Measurements from ENCODE around the gene MYH15. TPM values are rescaled to one million over a fixed set of nuclear protein-coding genes. Genes with fewer than 3 reads are reported as not detected.

MYH15 gene
- total RNA-seq, 1 experiment from 2014 or later: 1.2 TPM

DNA sequence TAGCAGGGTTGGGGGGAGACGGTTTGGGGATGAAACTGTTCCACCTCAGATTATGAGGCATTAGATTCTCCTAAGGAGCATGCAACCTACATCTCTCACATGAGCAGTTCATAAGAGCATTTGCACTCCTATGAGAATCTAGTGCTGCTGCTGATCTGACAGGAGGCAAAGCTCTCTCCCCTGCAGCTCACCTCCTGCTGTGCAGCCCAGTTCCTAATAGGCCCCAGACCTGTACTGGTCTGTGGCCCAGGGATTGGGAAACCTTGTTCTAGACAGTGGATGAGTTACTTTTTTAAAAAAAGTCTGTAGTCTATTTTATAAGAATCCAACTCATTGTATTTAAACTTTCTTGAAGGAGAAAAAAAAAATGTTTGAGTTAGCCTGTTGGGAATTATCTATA is 114.1 kb downstream of the MYH15 start:
- Histone ChIP-seq H3K4me1 (ENCODE audit: control insufficient read depth, insufficient read depth, low read length) (no peaks in the 10 kb centered on the region), H3K4me3 (ENCODE audit: low read depth in 2 of 2, low read length in 2 of 2) (no peak overlapping the region), H3K27ac (ENCODE audit: low read length) (no peak overlapping the region), H3K9me3 (ENCODE audit: control insufficient read depth, insufficient read depth, low read depth, low read length) (no peaks in the 10 kb centered on the region; the same call in 1 of the 2 replicates), H3K36me3 (ENCODE audit: control insufficient read depth, insufficient read depth, low read length) (no peaks in the 10 kb centered on the region), H3K27me3 (ENCODE audit: control insufficient read depth, insufficient read depth, low read length) (no peaks in the 10 kb centered on the region)
- no TSS peak for BruUV-seq (replicated peaks)
- in situ Hi-C loops (cut with HindIII; ENCODE audit: low pct_unique_long_range_greater_than_20kb, low sequenced_read_pairs) (no loop called here), intact Hi-C loops (cut with micrococcal nuclease; ENCODE audit: unreplicated experiment) (no loop called here)
- DNase-seq (ENCODE audit: low read depth, low spot score) (no peak), ATAC-seq (no peak)
- ChIA-PET CTCF (no interaction called here), POLR2A (no interaction called here)
- TF ChIP-seq, protein P1, sequence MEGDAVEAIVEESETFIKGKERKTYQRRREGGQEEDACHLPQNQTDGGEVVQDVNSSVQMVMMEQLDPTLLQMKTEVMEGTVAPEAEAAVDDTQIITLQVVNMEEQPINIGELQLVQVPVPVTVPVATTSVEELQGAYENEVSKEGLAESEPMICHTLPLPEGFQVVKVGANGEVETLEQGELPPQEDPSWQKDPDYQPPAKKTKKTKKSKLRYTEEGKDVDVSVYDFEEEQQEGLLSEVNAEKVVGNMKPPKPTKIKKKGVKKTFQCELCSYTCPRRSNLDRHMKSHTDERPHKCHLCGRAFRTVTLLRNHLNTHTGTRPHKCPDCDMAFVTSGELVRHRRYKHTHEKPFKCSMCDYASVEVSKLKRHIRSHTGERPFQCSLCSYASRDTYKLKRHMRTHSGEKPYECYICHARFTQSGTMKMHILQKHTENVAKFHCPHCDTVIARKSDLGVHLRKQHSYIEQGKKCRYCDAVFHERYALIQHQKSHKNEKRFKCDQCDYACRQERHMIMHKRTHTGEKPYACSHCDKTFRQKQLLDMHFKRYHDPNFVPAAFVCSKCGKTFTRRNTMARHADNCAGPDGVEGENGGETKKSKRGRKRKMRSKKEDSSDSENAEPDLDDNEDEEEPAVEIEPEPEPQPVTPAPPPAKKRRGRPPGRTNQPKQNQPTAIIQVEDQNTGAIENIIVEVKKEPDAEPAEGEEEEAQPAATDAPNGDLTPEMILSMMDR (IDR thresholded peaks at IDR 0.05): no peak
- TF ChIP-seq SIN3A (IDR thresholded peaks at IDR 0.05; ENCODE audit: borderline replicate concordance, insufficient read depth, low read depth, low read length): no peak
- no peak for TF ChIP-seq REST (IDR thresholded peaks at IDR 0.05; ENCODE audit: insufficient read depth in 1 of 2, low read depth in 2 of 2, low read length in 1 of 2)
- no peak for TF ChIP-seq POLR2AphosphoS5 (IDR thresholded peaks at IDR 0.05; ENCODE audit: low read depth, low read length)
- TF ChIP-seq TCF7L2 (IDR thresholded peaks at IDR 0.05; ENCODE audit: low read depth, low read length): no peak

- no peaks in the 10 kb centered on the region for H3K9me3 ChIP-seq (ENCODE audit: control insufficient read depth, insufficient read depth, low read depth, low read length)
- TF ChIP-seq TCF7L2 (IDR thresholded peaks at IDR 0.05; ENCODE audit: low read depth, low read length): no peak
- no peak overlapping the region for H3K4me3 ChIP-seq (ENCODE audit: low read depth in 2 of 2, low read length in 2 of 2)
- no TSS peak for BruUV-seq (replicated peaks)
- ATAC-seq: no peak
- no peaks in the 10 kb centered on the region for H3K27me3 ChIP-seq (ENCODE audit: control insufficient read depth, insufficient read depth, low read length)
- no peaks in the 10 kb centered on the region for H3K4me1 ChIP-seq (ENCODE audit: control insufficient read depth, insufficient read depth, low read length)
- POLR2A ChIA-PET: no interaction called here
- CTCF ChIA-PET: interaction anchor here (1.0 kb wide), 1 partner anchor 11 kb away, joined by 3 read pairs; no protein-coding TSS in a partner anchor
- DNase-seq (ENCODE audit: low read depth, low spot score): no peak
- intact Hi-C loops (cut with micrococcal nuclease; ENCODE audit: unreplicated experiment) (no loop called here), in situ Hi-C loops (cut with HindIII; ENCODE audit: low pct_unique_long_range_greater_than_20kb, low sequenced_read_pairs) (no loop called here)
- no peak overlapping the region for H3K27ac ChIP-seq (ENCODE audit: low read length)
- no peaks in the 10 kb centered on the region for H3K36me3 ChIP-seq (ENCODE audit: control insufficient read depth, insufficient read depth, low read length)
Measured at GRCh38 chr3:108394563-108394962, 115.8 kb downstream of the MYH15 start.

- ChIA-PET CTCF (no interaction called here), POLR2A (no interaction called here)
- no peaks in the 10 kb centered on the region for H3K27me3 ChIP-seq (ENCODE audit: control insufficient read depth, insufficient read depth, low read length)
- H3K4me1 ChIP-seq (ENCODE audit: control insufficient read depth, insufficient read depth, low read length): no peaks in the 10 kb centered on the region
- ATAC-seq (no peak), DNase-seq (ENCODE audit: low read depth, low spot score) (no peak)
- H3K36me3 ChIP-seq (ENCODE audit: control insufficient read depth, insufficient read depth, low read length): no peaks in the 10 kb centered on the region
- BruUV-seq (replicated peaks): no TSS peak
- intact Hi-C loops (cut with micrococcal nuclease; ENCODE audit: unreplicated experiment) (no loop called here), in situ Hi-C loops (cut with HindIII; ENCODE audit: low pct_unique_long_range_greater_than_20kb, low sequenced_read_pairs) (no loop called here)
- no peak overlapping the region for H3K4me3 ChIP-seq (ENCODE audit: low read depth in 2 of 2, low read length in 2 of 2)
- TF ChIP-seq REST (IDR thresholded peaks at IDR 0.05; ENCODE audit: insufficient read depth in 1 of 2, low read depth in 2 of 2, low read length in 1 of 2) (no peak), TCF7L2 (IDR thresholded peaks at IDR 0.05; ENCODE audit: low read depth, low read length) (no peak), SIN3A (IDR thresholded peaks at IDR 0.05; ENCODE audit: borderline replicate concordance, insufficient read depth, low read depth, low read length) (no peak), POLR2AphosphoS5 (IDR thresholded peaks at IDR 0.05; ENCODE audit: low read depth, low read length) (no peak)
- TF ChIP-seq, protein P1 (IDR thresholded peaks at IDR 0.05): no peak
- no peaks in the 10 kb centered on the region for H3K9me3 ChIP-seq (ENCODE audit: control insufficient read depth, insufficient read depth, low read depth, low read length)
- H3K27ac ChIP-seq (ENCODE audit: low read length): no peak overlapping the region
Measured at GRCh38 chr3:108394016-108394415, 116.4 kb downstream of the MYH15 start.
